Midbrain (tissue), 1 donor: ENCODE results near the gene TTN.

Experiments
- DNase-seq: peaks from one replicate; lab custom pipeline; 2025; lab: John Stamatoyannopoulos, UW

Gene TTN

GRCh38 chr2:178734518-178734917 is 72.7 kb downstream of the TTN start:
- no peak for DNase-seq

GRCh38 chr2:178733975-178734374 is 73.2 kb downstream of the TTN start:
- DNase-seq = no peak

- no peak for DNase-seq
These were observed 74.3 kb downstream of the TTN start for GRCh38 chr2:178732913-178733312.

GRCh38 chr2:178731300-178731699 is 75.9 kb downstream of the TTN start:
- no peak for DNase-seq

GRCh38 chr2:178730049-178730448 is 77.2 kb downstream of the TTN start:
- DNase-seq = no peak

- no peak for DNase-seq
These were observed 83.4 kb downstream of the TTN start for GRCh38 chr2:178723786-178724346.

- DNase-seq = no peak
These were observed 84.9 kb downstream of the TTN start for GRCh38 chr2:178722296-178722695.

- no peak for DNase-seq
These were observed 88.2 kb downstream of the TTN start for GRCh38 chr2:178718988-178719387.

- no peak for DNase-seq
These were observed 88.9 kb downstream of the TTN start for GRCh38 chr2:178718283-178718682.

- DNase-seq = no peak
These were observed 90.8 kb downstream of the TTN start for GRCh38 chr2:178716394-178716793.

- DNase-seq = no peak
These were observed 91.9 kb downstream of the TTN start for GRCh38 chr2:178715366-178715765.

- DNase-seq = no peak
These were observed 99.7 kb downstream of the TTN start for GRCh38 chr2:178707476-178707875.

GRCh38 chr2:178704876-178705275 is 102.3 kb downstream of the TTN start:
- DNase-seq = no peak

GRCh38 chr2:178702361-178702760 is 104.9 kb downstream of the TTN start:
- DNase-seq = no peak

- no peak for DNase-seq
These were observed 106.3 kb downstream of the TTN start for GRCh38 chr2:178700922-178701342.

- DNase-seq = no peak
These were observed 107.1 kb downstream of the TTN start for GRCh38 chr2:178700136-178700535.

- DNase-seq = no peak
These were observed 114.4 kb downstream of the TTN start for GRCh38 chr2:178692845-178693244.

GRCh38 chr2:178689808-178690207 is 117.4 kb downstream of the TTN start:
- no peak for DNase-seq

- no peak for DNase-seq
These were observed 123.3 kb downstream of the TTN start for GRCh38 chr2:178683877-178684276.

- DNase-seq = no peak
These were observed 126.1 kb downstream of the TTN start for GRCh38 chr2:178681081-178681480.

- no peak for DNase-seq
These were observed 127.3 kb downstream of the TTN start for GRCh38 chr2:178679891-178680290.

- DNase-seq = no peak
These were observed 129.6 kb downstream of the TTN start for GRCh38 chr2:178677599-178677998.

- no peak for DNase-seq
These were observed 131.2 kb downstream of the TTN start for GRCh38 chr2:178676046-178676445.

GRCh38 chr2:178674122-178674521 is 133.1 kb downstream of the TTN start:
- DNase-seq = no peak

- DNase-seq = no peak
These were observed 140.8 kb downstream of the TTN start for GRCh38 chr2:178666458-178666857.
